HPDE6-E6E7 (cell line): Measurements from ENCODE around the gene CCDC24.

Source experiments
- DNase-seq: peaks from one replicate; pipeline ENCODE4 v3.0.0; 2011; ENCODE audit warnings: missing footprints; ENCODE audit errors: extremely low spot score

Gene CCDC24

DNA sequence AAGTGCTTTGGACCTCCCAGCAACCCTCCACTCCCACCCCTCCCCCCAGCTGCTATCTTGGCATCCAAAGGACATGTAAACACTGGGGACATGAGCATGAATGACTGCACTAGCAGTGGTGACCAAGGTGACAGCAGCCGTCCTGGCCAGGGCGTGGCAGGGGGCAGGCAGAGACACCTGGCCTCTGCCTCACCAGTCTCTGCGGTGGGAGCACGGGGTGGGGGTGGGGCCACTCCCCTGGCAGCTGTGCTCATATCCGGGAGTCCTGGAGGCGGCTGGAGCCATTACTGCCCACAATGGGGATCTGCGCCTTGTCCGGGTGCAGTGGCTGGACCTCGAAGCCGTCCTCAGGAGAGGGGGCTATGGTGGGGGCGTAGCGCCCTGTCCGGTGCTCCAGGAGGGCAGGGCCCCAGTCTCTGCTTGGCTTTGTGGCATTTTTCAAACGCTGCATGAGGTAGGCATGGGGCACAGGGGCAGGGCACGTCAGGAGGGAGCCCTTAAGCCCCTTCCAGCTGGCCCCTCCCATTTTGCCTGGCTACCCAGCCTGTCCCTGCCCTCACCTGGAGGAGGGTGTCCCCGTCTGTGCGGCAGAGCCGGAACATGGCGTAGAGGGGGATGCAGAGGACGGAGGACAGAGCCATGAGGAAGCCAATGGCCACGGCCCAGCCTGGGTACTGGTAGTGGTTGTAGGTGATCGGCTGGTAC, 6.0 kb downstream of the CCDC24 start:
- no peak for DNase-seq

DNA sequence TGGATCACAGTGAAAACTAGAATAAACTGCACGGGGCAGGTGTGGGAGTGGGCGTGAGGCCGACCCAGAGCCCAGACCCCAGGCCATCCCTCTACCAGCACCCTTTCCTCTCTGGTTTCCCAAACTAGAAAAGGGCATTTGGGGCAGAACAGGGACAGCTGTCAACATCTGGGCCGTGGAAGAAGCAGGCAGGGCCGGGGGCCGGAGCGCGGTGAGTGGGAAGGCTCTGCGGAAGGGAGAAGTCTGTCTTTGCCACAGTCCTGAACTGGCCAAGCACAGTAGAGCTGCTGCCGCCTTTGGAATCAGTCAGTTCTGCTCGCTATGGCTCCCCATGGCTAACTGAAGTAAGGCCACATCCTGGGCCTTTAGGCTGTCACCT, 6.6 kb downstream of the CCDC24 start:
- no peak for DNase-seq

GRCh38 chr1:43999455-43999854, 8.1 kb downstream of the CCDC24 start:
- no peak for DNase-seq

GRCh38 chr1:44000122-44000665, 8.8 kb downstream of the CCDC24 start:
- no peak for DNase-seq

GRCh38 chr1:44002165-44002564, 10.8 kb downstream of the CCDC24 start:
- DNase-seq, result no peak

- DNase-seq, result no peak
Measured at GRCh38 chr1:44002606-44003157, 11.3 kb downstream of the CCDC24 start.

DNA sequence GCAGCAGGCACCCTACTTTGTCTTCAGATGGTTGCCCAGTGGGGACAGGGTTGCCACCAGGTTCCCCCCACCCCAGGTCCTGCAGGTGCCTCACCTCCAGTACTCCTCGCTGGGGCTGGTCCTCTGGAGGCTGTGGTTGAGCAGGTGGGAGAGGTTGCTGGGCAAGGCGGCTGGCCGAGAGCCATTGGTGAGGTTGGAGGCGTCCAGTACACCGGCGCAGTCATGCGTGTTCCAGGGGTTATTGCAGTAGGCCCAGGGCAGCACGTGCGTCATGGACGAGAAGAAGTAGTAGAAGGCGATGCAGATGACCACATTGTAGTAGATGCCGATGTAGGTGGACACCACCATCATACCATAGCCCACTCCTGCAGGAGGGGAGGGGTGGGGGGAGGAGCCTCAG, 16.9 kb downstream of the CCDC24 start:
- no peak for DNase-seq

DNA sequence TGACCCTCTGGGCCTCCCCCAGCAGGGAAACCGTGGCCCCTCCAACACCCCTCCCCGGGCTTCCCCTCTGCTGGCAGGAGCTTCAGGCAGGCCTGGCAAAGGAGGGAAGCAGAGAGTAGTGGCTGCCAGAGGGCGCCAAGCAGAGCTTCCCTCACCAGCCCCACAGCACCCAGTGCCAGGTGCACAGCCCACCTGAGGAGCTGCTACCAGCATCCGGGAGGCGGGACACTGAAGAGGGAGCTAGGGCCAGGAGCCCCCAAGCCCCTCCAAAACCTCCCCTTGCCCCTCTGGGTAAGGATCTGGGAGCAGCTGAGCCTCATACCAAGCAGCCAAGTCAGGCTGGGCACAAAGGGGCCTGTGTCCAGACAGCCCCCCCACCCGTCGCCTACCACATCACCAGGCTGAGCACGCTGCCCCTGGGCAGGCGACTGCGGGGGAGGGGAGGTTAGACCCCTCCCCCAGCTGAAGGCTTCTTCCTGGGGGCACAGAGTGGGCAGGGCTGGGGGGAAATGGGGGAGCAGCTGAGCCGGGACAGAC, 19.6 kb downstream of the CCDC24 start:
- DNase-seq, result no peak

DNA sequence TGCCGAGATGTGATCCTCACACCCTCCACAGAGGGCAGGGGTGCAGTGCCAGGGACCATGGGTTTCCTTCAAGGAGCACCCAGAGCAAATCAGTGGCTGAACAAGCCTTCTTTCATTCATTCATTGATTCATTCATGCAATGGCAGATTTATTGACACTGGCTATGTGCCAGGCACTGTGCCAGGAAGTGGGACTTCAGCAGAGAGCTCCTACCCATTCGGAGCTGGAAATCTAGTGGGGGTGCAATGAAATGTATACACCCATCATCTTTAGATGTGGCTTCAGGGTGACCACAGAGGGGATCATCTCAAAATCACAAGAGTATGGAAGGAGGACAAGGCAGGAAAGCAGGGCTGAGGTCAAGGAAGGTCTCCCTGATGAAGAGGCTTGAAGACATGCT, 21.0 kb downstream of the CCDC24 start:
- no peak for DNase-seq

DNA sequence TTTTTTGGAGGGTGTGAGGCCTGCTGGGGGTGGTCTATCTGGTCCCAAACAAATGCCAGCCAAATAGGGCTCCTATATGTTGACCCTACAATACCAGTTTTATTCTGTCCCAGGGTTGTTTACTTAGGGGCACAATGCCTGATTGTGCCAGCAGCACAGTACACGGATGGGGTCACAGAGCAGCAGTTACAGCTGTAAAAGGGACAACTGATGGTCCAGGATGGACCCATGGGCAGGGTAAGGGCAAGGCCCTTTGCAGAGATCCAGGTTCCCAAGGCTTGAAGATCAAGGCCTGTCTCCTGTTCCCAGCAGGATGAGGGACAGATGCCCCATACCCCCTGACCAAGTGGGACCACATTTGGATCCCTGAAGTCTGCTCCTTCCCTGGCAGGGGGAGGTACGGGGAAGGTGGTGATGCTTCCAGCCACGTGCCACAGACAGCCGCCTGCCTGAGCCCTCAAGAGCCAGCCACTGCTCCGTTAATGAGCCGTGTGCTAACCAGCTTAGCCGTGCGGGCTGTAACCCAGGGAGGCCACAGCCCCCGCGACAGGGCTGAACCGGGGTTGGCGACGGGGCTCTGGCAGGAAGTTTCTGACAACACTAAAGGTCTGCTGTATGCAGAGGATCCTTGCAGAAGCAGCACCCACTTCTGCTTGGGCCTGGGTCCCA, 21.7 kb downstream of the CCDC24 start:
- no peak for DNase-seq

DNA sequence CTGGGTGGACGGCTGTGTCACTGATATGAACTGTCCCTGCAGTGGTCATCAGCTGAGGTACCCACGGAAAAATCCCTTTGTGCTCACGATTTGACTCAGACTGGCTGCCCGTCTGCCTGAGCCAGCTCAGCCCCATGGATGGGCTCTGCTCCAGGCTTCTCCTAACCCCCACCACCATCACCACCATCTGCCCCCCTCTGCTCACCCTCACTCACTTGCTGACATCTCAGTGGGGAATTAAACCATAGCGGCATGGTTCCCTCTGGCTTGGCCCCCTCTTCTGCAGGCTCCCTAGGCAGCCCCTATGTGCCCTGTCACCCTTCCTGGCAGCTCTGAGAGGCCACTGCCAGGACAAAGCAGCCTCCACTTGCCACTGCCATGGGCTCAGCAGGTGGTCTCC, 22.6 kb downstream of the CCDC24 start:
- DNase-seq, result no peak

DNA sequence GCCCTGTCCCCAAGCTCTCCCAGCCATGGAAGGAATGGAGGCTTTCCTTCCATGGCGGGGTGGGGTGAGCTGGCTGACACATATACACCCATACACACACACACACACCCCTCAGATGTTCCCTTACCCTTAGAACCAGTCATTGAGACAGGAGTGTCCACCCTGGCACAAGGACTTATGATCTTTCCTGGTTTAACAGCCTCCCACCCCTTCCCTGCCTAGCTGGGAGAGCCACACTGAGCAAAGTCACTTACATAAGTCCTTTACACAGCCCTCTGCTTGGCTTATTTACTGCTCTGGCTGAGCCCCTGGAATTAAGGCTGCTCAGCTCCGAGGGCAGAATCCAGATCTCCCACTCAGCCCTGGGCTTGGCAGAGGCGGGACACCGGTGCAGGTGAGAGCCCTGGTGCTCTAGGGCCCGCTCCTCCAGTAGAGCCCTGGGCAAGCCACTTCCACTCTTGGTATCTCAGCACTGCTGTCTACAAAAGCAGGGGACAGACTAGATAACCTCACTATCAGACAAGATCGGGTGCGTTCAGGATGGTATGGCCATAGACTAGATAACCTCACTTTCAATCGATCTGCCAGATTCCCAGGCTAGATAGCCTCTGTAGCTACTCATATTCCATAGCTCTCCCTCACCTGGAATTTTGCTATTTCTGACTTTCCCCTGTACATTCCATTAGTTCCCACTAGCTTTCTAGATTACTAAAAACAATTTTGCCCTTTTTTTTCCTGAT, 23.1 kb downstream of the CCDC24 start:
- DNase-seq, result no peak

- DNase-seq, result no peak
Measured at GRCh38 chr1:44015206-44015605, 23.8 kb downstream of the CCDC24 start.

- no peak for DNase-seq
Measured at GRCh38 chr1:44016041-44016889, 24.9 kb downstream of the CCDC24 start.

DNA sequence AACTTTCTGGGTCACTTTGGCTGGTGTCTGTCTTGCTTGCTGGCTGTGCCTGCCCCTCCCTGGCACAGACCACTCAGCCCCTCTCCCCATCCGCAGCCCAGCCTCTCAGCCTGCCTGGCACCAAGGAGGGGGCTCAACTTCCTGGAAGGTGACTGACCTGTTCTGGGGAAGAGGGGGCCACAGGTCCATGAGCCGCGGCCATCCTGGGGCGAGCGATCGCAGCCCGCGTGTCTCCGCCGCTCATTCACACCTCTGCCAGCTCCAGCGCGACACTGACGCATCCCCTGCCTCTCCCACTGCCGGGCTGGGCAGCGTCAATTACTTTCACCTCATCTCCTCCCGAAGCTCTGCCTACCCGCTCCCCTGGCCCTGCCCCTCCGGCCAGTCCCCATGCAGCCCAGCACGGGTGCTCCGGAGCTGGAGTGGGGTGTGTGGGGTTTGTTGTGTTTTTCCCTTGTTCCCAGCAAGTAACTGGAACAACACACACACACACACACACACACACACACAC, 25.5 kb downstream of the CCDC24 start:
- no peak for DNase-seq

DNA sequence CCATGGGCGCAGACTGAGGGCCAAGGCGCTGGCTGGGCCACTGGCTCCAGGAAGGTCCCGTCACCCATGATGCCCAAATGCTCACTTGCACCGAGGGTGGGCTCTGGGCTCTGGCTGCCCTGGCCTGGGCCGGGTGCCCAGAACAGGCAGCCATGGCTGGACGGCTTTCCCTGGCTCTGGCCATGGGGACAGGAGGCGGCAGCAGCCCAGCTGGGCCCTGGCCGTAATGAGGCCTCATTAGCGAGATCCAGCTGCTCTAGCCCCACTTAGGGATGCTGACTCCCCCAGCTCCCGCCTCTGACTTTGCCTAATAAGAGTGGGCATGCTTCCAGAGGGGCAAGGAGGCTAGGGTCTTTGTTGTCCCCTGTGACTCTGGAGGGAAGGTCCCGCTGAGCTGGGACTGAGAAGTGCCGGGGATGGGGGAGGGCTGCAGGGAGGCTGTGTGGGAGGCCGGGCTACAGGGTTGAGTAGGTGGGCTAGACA, 28.1 kb downstream of the CCDC24 start:
- no peak for DNase-seq

DNA sequence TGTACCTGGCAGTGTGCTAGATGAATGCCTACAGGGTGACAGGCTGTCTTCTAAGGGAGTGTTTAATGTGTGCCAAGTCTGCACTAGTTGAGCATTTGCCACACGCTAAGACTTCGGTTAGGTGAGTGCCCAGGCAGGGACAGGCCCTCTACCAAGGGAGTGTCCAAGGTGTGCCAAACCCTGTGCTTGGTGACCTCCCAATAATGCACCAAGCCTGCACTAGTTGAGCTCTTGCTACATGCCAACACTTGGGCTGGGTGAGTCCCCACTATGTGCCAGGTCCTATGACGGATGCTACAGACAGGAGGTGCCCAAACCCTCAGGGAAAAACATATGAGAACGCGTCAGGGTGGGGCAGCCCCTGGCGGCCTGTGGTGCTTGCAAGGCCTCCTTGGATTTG, 29.1 kb downstream of the CCDC24 start:
- DNase-seq, result no peak

- no peak for DNase-seq
Measured at GRCh38 chr1:44021156-44021555, 29.8 kb downstream of the CCDC24 start.

- DNase-seq, result no peak
Measured at GRCh38 chr1:44021581-44022321, 30.4 kb downstream of the CCDC24 start.
